ENCODE results near the gene NF1. TPM values are rescaled to one million over a fixed set of nuclear protein-coding genes. Genes with fewer than 3 reads are reported as not detected.

Gene NF1
- total RNA-seq, 1 experiment from 2014 or later: 35.4 TPM

DNA sequence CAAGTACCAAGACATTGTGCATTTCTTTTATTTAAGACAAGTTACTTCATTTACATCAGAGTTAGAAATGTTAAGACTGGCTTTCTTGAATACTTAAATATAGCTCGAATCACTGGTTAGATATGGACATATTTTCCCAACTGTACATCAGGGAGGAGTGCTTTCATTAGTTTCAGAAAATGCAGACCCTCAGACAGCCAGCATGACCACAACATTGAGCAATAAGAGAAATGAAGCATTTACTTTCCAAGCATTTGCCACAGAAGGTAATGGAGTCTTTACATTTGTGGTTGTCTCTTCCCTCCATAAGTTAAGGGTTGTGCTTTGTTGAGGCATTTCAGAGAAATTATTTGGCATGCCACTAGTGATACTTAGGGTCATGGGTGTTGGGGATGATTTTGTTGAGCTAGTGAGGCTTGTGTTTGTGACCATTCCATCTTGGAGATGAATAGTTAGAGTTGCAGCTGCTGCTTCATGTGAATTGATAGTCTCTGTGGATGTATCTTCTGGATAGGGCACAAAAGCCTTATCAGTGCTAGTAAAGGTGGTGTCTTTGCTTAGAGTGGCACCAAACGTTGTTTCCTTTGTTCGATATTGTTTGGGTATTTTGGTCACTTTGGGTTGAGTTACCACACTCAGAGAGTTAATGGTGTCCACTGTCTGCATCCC is 200.2 kb downstream of the NF1 start:
- no peaks in the 10 kb centered on the region for H3K27me3 Mint-ChIP-seq (ENCODE audit: low read depth)
- CTCF ChIA-PET: no interaction called here
- TF ChIP-seq NFATC4 (CRISPR knock-in tag; IDR thresholded peaks at IDR 0.05): no peak
- H3K9me3 Mint-ChIP-seq: no peaks in the 10 kb centered on the region
- DNase-seq (ENCODE audit: low spot score) (no peak), ATAC-seq (no peak)
- no peak overlapping the region for H3K4me3 Mint-ChIP-seq
- peak overlapping the region; percentile 66; the same call in 1 of the 2 replicates for H3K27ac Mint-ChIP-seq
- POLR2A ChIA-PET: no interaction called here
- H3K4me1 Mint-ChIP-seq: peaks cover 12% of the 10 kb centered on the region
- H3K36me3 Mint-ChIP-seq: no peaks in the 10 kb centered on the region

- ATAC-seq: no peak
- ChIA-PET POLR2A (no interaction called here), CTCF (no interaction called here)
- peaks cover 12% of the 10 kb centered on the region for H3K4me1 Mint-ChIP-seq
- no peaks in the 10 kb centered on the region for H3K9me3 Mint-ChIP-seq
- H3K4me3 Mint-ChIP-seq: no peak overlapping the region
- H3K27ac Mint-ChIP-seq: no peak overlapping the region
- H3K36me3 Mint-ChIP-seq: no peaks in the 10 kb centered on the region
- no peaks in the 10 kb centered on the region for H3K27me3 Mint-ChIP-seq (ENCODE audit: low read depth)
- TF ChIP-seq ATF3 (CRISPR knock-in tag; conservative IDR thresholded peaks at IDR 0.05): no peak
- TF ChIP-seq, protein P1, sequence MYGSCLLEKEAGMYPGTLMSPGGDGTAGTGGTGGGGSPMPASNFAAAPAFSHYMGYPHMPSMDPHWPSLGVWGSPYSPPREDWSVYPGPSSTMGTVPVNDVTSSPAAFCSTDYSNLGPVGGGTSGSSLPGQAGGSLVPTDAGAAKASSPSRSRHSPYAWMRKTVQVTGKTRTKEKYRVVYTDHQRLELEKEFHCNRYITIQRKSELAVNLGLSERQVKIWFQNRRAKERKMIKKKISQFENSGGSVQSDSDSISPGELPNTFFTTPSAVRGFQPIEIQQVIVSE (CRISPR knock-in tag; IDR thresholded peaks at IDR 0.05; ENCODE audit: borderline replicate concordance): no peak
- no peak for TF ChIP-seq SMAD3 (CRISPR knock-in tag; IDR thresholded peaks at IDR 0.05; ENCODE audit: borderline replicate concordance)
- no peak for TF ChIP-seq TEAD4 (CRISPR knock-in tag; IDR thresholded peaks at IDR 0.05)
- no peak for TF ChIP-seq NFATC4 (CRISPR knock-in tag; IDR thresholded peaks at IDR 0.05)
- TF ChIP-seq, protein P2, sequence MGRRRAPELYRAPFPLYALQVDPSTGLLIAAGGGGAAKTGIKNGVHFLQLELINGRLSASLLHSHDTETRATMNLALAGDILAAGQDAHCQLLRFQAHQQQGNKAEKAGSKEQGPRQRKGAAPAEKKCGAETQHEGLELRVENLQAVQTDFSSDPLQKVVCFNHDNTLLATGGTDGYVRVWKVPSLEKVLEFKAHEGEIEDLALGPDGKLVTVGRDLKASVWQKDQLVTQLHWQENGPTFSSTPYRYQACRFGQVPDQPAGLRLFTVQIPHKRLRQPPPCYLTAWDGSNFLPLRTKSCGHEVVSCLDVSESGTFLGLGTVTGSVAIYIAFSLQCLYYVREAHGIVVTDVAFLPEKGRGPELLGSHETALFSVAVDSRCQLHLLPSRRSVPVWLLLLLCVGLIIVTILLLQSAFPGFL (CRISPR knock-in tag; IDR thresholded peaks at IDR 0.05; ENCODE audit: borderline replicate concordance): no peak
- no peak for TF ChIP-seq ZMAT4 (CRISPR knock-in tag; IDR thresholded peaks at IDR 0.05)
- TF ChIP-seq, protein P3, sequence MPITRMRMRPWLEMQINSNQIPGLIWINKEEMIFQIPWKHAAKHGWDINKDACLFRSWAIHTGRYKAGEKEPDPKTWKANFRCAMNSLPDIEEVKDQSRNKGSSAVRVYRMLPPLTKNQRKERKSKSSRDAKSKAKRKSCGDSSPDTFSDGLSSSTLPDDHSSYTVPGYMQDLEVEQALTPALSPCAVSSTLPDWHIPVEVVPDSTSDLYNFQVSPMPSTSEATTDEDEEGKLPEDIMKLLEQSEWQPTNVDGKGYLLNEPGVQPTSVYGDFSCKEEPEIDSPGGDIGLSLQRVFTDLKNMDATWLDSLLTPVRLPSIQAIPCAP (CRISPR knock-in tag; IDR thresholded peaks at IDR 0.05): no peak
- TF ChIP-seq GABPB1 (CRISPR knock-in tag; IDR thresholded peaks at IDR 0.05): no peak
- no peak for TF ChIP-seq ATF2 (CRISPR knock-in tag; IDR thresholded peaks at IDR 0.05; ENCODE audit: borderline replicate concordance, low read depth)
- TF ChIP-seq, protein P4, sequence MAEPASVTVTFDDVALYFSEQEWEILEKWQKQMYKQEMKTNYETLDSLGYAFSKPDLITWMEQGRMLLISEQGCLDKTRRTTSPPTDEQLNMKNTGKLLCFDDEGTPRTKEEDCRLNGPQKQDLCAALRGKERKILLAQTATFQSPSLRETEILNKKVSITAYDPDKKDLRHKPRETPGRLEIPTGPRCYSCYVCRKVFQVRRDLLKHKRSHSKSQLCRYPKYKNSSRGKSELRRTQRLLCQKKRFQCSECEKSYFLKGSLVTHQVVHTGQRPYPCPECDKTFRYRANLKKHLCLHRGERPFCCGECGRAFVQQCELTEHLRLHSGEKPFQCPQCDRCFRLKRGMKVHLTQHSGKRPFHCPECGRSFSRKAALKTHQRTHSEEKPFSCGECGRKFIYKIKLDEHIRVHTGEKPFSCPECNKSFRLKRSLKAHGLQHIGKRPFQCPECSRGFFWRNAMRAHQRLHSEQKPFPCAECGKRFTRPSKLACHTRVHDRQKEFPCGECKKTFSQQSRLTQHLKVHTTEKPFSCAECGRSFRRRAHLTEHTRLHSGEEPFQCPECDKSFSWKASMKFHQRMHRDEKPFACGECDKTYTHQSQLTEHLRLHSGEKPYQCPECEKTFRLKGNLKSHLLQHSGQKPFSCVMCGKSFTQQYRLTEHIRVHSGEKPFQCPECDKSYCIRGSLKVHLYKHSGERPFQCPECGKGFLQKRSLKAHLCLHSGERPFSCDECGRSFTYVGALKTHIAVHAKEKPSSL (CRISPR knock-in tag; conservative IDR thresholded peaks at IDR 0.05): no peak
- TF ChIP-seq ZNF396 (CRISPR knock-in tag; IDR thresholded peaks at IDR 0.05; ENCODE audit: borderline replicate concordance): no peak
- TF ChIP-seq, protein P5, sequence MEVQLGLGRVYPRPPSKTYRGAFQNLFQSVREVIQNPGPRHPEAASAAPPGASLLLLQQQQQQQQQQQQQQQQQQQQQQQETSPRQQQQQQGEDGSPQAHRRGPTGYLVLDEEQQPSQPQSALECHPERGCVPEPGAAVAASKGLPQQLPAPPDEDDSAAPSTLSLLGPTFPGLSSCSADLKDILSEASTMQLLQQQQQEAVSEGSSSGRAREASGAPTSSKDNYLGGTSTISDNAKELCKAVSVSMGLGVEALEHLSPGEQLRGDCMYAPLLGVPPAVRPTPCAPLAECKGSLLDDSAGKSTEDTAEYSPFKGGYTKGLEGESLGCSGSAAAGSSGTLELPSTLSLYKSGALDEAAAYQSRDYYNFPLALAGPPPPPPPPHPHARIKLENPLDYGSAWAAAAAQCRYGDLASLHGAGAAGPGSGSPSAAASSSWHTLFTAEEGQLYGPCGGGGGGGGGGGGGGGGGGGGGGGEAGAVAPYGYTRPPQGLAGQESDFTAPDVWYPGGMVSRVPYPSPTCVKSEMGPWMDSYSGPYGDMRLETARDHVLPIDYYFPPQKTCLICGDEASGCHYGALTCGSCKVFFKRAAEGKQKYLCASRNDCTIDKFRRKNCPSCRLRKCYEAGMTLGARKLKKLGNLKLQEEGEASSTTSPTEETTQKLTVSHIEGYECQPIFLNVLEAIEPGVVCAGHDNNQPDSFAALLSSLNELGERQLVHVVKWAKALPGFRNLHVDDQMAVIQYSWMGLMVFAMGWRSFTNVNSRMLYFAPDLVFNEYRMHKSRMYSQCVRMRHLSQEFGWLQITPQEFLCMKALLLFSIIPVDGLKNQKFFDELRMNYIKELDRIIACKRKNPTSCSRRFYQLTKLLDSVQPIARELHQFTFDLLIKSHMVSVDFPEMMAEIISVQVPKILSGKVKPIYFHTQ (CRISPR knock-in tag; IDR thresholded peaks at IDR 0.05): no peak
- no peak for TF ChIP-seq ZNF219 (CRISPR knock-in tag; IDR thresholded peaks at IDR 0.05; ENCODE audit: borderline replicate concordance)
- no peak for TF ChIP-seq ZNF232 (CRISPR knock-in tag; IDR thresholded peaks at IDR 0.05)
- no peak for TF ChIP-seq ZNF423 (CRISPR knock-in tag; IDR thresholded peaks at IDR 0.05)
- TF ChIP-seq TP53 (CRISPR knock-in tag; IDR thresholded peaks at IDR 0.05): no peak
- TF ChIP-seq ESRRA (CRISPR knock-in tag; IDR thresholded peaks at IDR 0.05; ENCODE audit: borderline replicate concordance): no peak
- TF ChIP-seq EMX1 (CRISPR knock-in tag; IDR thresholded peaks at IDR 0.05): no peak
- TF ChIP-seq ETV6 (CRISPR knock-in tag; IDR thresholded peaks at IDR 0.05): no peak
- DNase-seq (ENCODE audit: low spot score): no peak
These were observed 200.7 kb downstream of the NF1 start for GRCh38 chr17:31295489-31295871.
